ENCODE results near the gene GIPC2. TPM values are rescaled to one million over a fixed set of nuclear protein-coding genes. Genes with fewer than 3 reads are reported as not detected.
A peak's percentile ranks its signal among the peaks of the same experiment; 100 is the strongest.
"Not testable (repeated sequence)": the region's sequence is repeated elsewhere in the genome, so short reads cannot be mapped to it uniquely, and the experiment has no call there.

The GIPC2 gene
- total RNA-seq, 1 donor = 0.63 TPM

GRCh38 chr1:78060857-78061563, 15.2 kb downstream of the GIPC2 start:
- no peak overlapping the region for H3K4me3 ChIP-seq (ENCODE audit: low read depth, low read length)
- DNase-seq (ENCODE audit: low read depth) = no peak
- no peak for TF ChIP-seq CTCF (IDR thresholded peaks at IDR 0.05; ENCODE audit: insufficient read depth, low read length)

- peak; percentile 74 for DNase-seq (ENCODE audit: low read depth)
- no peak overlapping the region for H3K4me3 ChIP-seq (ENCODE audit: low read depth, low read length)
- TF ChIP-seq CTCF (IDR thresholded peaks at IDR 0.05; ENCODE audit: insufficient read depth, low read length) = no peak
Measured at GRCh38 chr1:78061825-78062523, 16.2 kb downstream of the GIPC2 start.

- DNase-seq (ENCODE audit: low read depth); H3K4me3 ChIP-seq (ENCODE audit: low read depth, low read length): not testable (repeated sequence)
Measured at GRCh38 chr1:78064886-78065285, 19.1 kb downstream of the GIPC2 start.

- no peak for DNase-seq (ENCODE audit: low read depth)
- TF ChIP-seq CTCF (IDR thresholded peaks at IDR 0.05; ENCODE audit: insufficient read depth, low read length) = no peak
- H3K4me3 ChIP-seq (ENCODE audit: low read depth, low read length) = no peak overlapping the region
Measured at GRCh38 chr1:78068681-78069283, 23.0 kb downstream of the GIPC2 start.

- no peak overlapping the region for H3K4me3 ChIP-seq (ENCODE audit: low read depth, low read length)
- DNase-seq (ENCODE audit: low read depth) = no peak
- no peak for TF ChIP-seq CTCF (IDR thresholded peaks at IDR 0.05; ENCODE audit: insufficient read depth, low read length)
Measured at GRCh38 chr1:78069784-78070183, 24.0 kb downstream of the GIPC2 start.

GRCh38 chr1:78070210-78070609, 24.4 kb downstream of the GIPC2 start:
- no peak for DNase-seq (ENCODE audit: low read depth)
- no peak for TF ChIP-seq CTCF (IDR thresholded peaks at IDR 0.05; ENCODE audit: insufficient read depth, low read length)

GRCh38 chr1:78070758-78071157, 25.0 kb downstream of the GIPC2 start:
- TF ChIP-seq CTCF (IDR thresholded peaks at IDR 0.05; ENCODE audit: insufficient read depth, low read length) = no peak
- peak; percentile 72 for DNase-seq (ENCODE audit: low read depth)

More at GRCh38 chr1:78070210-78070609, 24.4 kb downstream of the GIPC2 start:
- no peak overlapping the region for H3K4me3 ChIP-seq (ENCODE audit: low read depth, low read length)

More at GRCh38 chr1:78070758-78071157, 25.0 kb downstream of the GIPC2 start:
- no peak overlapping the region for H3K4me3 ChIP-seq (ENCODE audit: low read depth, low read length)
